HepG2 (cell line): Measurements from ENCODE around the gene SORBS2. TPM values are rescaled to one million over a fixed set of nuclear protein-coding genes. Genes with fewer than 3 reads are reported as not detected.
A peak's percentile ranks its signal among the peaks of the same experiment; 100 is the strongest.

Experiments
- ARNT ChIP-seq: fragments of 450-650 bp; IDR thresholded peaks from 2 replicates; pipeline ENCODE4 v1.6.1; 2017
- CCDC6 ChIP-seq: sonication (generic); formaldehyde crosslinking; IDR thresholded peaks from 2 replicates; pipeline ENCODE4 v1.8.1; 2022; ENCODE audit warnings: mild to moderate bottlenecking, missing genetic modification reagents, moderate library complexity
- FOXA1 ChIP-seq, 2 experiments: fragments of 450-650 bp in 1 of 2; sonication (generic) in 1 of 2; formaldehyde crosslinking in 1 of 2; IDR thresholded peaks; 2 replicates each; pipeline versions ENCODE4 v1.4.0 to v1.6.1; 2016 to 2020; ENCODE audit warnings: missing genetic modification reagents in 1 of 2
- GTF3A ChIP-seq: sonication (generic); formaldehyde crosslinking; conservative IDR thresholded peaks from 2 replicates; pipeline ENCODE4 v1.4.0; 2020; ENCODE audit warnings: mild to moderate bottlenecking, missing genetic modification reagents
- HHEX ChIP-seq: IDR thresholded peaks from 2 replicates; pipeline ENCODE4 v1.6.1; 2016; ENCODE audit warnings: control low read depth
- KLF15 ChIP-seq: sonication (generic); formaldehyde crosslinking; IDR thresholded peaks from 2 replicates; pipeline ENCODE4 v1.8.1; 2023; ENCODE audit warnings: borderline replicate concordance, mild to moderate bottlenecking, inconsistent platforms, missing genetic modification reagents, mixed read lengths
- LBX2 ChIP-seq: sonication (generic); formaldehyde crosslinking; IDR thresholded peaks from 2 replicates; pipeline ENCODE4 v1.5.0; 2020; ENCODE audit warnings: missing genetic modification reagents, mild to moderate bottlenecking, borderline replicate concordance
- MIXL1 ChIP-seq: IDR thresholded peaks from 2 replicates; pipeline ENCODE4 v1.6.1; 2016
- MTA3 ChIP-seq: sonication (generic); formaldehyde crosslinking; IDR thresholded peaks from 2 replicates; pipeline ENCODE4 v1.4.0; 2020; ENCODE audit warnings: missing genetic modification reagents
- MTERF4 ChIP-seq: sonication (generic); formaldehyde crosslinking; IDR thresholded peaks from 2 replicates; pipeline ENCODE4 v1.8.0; 2023; ENCODE audit warnings: mild to moderate bottlenecking, missing genetic modification reagents
- NFIC ChIP-seq: IDR thresholded peaks from 2 replicates; pipeline ENCODE4 v1.6.1; 2012; ENCODE audit warnings: mild to moderate bottlenecking, low read length, inconsistent platforms
- NFKBIZ ChIP-seq: IDR thresholded peaks from 2 replicates; pipeline ENCODE4 v1.6.1; 2018; ENCODE audit warnings: missing genetic modification reagents, missing compliant biosample characterization
- NR2F6 ChIP-seq, 2 experiments: IDR thresholded peaks; 2 replicates each; pipeline ENCODE4 v1.6.1; 2016; ENCODE audit warnings: antibody characterized with exemption in 1 of 2, mild to moderate bottlenecking in 1 of 2
- NR3C1 ChIP-seq: sonication (generic); formaldehyde crosslinking; IDR thresholded peaks from 2 replicates; pipeline ENCODE4 v1.4.0; 2020; ENCODE audit warnings: missing genetic modification reagents
- PCBP1 ChIP-seq: fragments of 200-400 bp; formaldehyde crosslinking; IDR thresholded peaks from 2 replicates; pipeline ENCODE4 v1.6.1; 2017; ENCODE audit warnings: mild to moderate bottlenecking, low read depth, low read length, borderline replicate concordance
- PHF8 ChIP-seq: sonication (generic); formaldehyde crosslinking; IDR thresholded peaks from 2 replicates; pipeline ENCODE4 v1.5.0; 2020; ENCODE audit warnings: missing genetic modification reagents
- POGZ ChIP-seq: sonication (generic); formaldehyde crosslinking; IDR thresholded peaks from 2 replicates; pipeline ENCODE4 v1.4.0; 2020; ENCODE audit warnings: mild to moderate bottlenecking, missing genetic modification reagents
- RXRA ChIP-seq: sonication (generic); formaldehyde crosslinking; IDR thresholded peaks from 2 replicates; pipeline ENCODE4 v1.5.1; 2020; ENCODE audit warnings: missing genetic modification reagents
- SALL1 ChIP-seq: sonication (generic); formaldehyde crosslinking; IDR thresholded peaks from 2 replicates; pipeline ENCODE4 v1.8.0; 2022; ENCODE audit warnings: mild to moderate bottlenecking, missing genetic modification reagents
- SNAI1 ChIP-seq: sonication (generic); formaldehyde crosslinking; IDR thresholded peaks from 2 replicates; pipeline ENCODE4 v1.5.0; 2020; ENCODE audit warnings: mild to moderate bottlenecking, missing genetic modification reagents, borderline replicate concordance
- TGIF2 ChIP-seq: IDR thresholded peaks from 2 replicates; pipeline ENCODE4 v1.6.1; 2016; ENCODE audit warnings: control low read depth, missing compliant biosample characterization
- ZBTB20 ChIP-seq: sonication (generic); formaldehyde crosslinking; IDR thresholded peaks from 2 replicates; pipeline ENCODE4 v1.8.1; 2023; ENCODE audit warnings: missing genetic modification reagents, low read depth, mild to moderate bottlenecking, borderline replicate concordance
- ZNF124 ChIP-seq: sonication (generic); formaldehyde crosslinking; IDR thresholded peaks from 2 replicates; pipeline ENCODE4 v1.4.0; 2020; ENCODE audit warnings: missing genetic modification reagents
- ZNF616 ChIP-seq: sonication (generic); formaldehyde crosslinking; IDR thresholded peaks from 2 replicates; pipeline ENCODE4 v1.5.0; 2020; ENCODE audit warnings: low read depth, mild to moderate bottlenecking, missing genetic modification reagents
- polyA plus RNA-seq, 8 experiments: library from polyadenylated mRNA; depleted of rRNA in 3 of 8; stranded (reverse) in 7 of 8; unstranded in 1 of 8; fragments of >200 nt; fragmentation: Illumina TruSeq in 4 of 8; extraction: Trizol in 4 of 8; gene quantifications; 2 replicates each; pipeline versions ENCODE4 v1.2.1 to v1.2.3, GENCODE V29; 2011 to 2016; ENCODE audit warnings: low read depth in 4 of 8, missing spikeins in 1 of 8, mixed read lengths in 1 of 8; ENCODE audit not compliant: insufficient read depth in 1 of 8
- total RNA-seq, 5 experiments: library from RNA; depleted of rRNA; stranded (reverse); fragments of >200 nt; fragmentation: Illumina TruSeq; extraction: Trizol; gene quantifications; 2 replicates each; pipeline ENCODE4 v1.2.3, GENCODE V29; 2016; ENCODE audit warnings: low read depth in 1 of 5
- TF ChIP-seq, protein P1 (sequence below): sonication (generic); formaldehyde crosslinking; IDR thresholded peaks from 2 replicates; pipeline ENCODE4 v1.5.1; 2020; ENCODE audit warnings: mild to moderate bottlenecking, missing genetic modification reagents, moderate library complexity
- TF ChIP-seq, protein P2 (sequence below): sonication (generic); formaldehyde crosslinking; IDR thresholded peaks from 2 replicates; pipeline ENCODE4 v1.5.0; 2020; ENCODE audit warnings: mild to moderate bottlenecking, missing genetic modification reagents

Gene SORBS2
- total and polyA plus RNA-seq, 2 of the 13 experiments (the other 11 are each of a cell fraction or from before 2014, with no cell fraction given), result 25.0 to 80.5 TPM

DNA sequence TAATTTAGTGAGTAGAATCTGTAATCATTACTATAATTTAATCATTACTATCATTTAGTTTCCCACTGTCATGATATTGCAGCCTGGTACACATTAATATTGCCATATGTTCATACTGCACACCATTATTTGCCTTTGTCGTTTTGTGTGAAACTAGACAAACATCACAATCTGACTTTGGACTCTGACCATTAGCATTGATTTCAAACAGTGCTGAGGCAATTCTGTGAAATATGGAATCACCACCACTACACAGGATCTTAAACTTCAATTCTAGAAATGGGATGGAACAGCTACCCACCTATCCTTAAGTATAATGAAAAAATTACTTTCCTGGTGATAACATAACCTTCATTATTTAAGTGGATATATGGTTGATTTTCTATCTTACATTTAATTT, 98.3 kb downstream of the SORBS2 start (continued):
- TF ChIP-seq MTERF4 (no peak), TGIF2 (CRISPR knock-in tag) (0 out of 2 replicates have a peak, but pooled peaks have one; percentile 26), KLF15 (CRISPR knock-in tag) (no peak), LBX2 (no peak), ZNF616 (CRISPR knock-in tag) (no peak), MTA3 (CRISPR knock-in tag) (no peak), ZNF124 (no peak), SNAI1 (no peak), SALL1 (peak; percentile 97; the same call in 1 of the 2 replicates), MIXL1 (CRISPR knock-in tag) (peak; percentile 90), FOXA1 (IDR thresholded peaks at IDR 0.05) (peak; percentile 57), FOXA1 (CRISPR knock-in tag; IDR thresholded peaks at IDR 0.05) (peak; percentile 92), PHF8 (no peak), ARNT (no peak), NFKBIZ (CRISPR knock-in tag) (0 out of 2 replicates have a peak, but pooled peaks have one; percentile 61), CCDC6 (no peak; the same call in none of the 2 replicates), POGZ (peak; percentile 58; the same call in 1 of the 2 replicates), PCBP1 (no peak), NFIC (peak; percentile 82), ZBTB20 (CRISPR knock-in tag) (peak; percentile 78; the same call in 1 of the 2 replicates), GTF3A (CRISPR knock-in tag) (no peak), RXRA (CRISPR knock-in tag) (no peak), HHEX (CRISPR knock-in tag) (peak; percentile 64; the same call in 1 of the 2 replicates), NR2F6 (IDR thresholded peaks at IDR 0.05) (peak; percentile 52; the same call in 1 of the 2 replicates), NR2F6 (CRISPR knock-in tag; IDR thresholded peaks at IDR 0.05) (peak; percentile 65; the same call in 1 of the 2 replicates), NR3C1 (CRISPR knock-in tag) (no peak)
- TF ChIP-seq, protein P1, sequence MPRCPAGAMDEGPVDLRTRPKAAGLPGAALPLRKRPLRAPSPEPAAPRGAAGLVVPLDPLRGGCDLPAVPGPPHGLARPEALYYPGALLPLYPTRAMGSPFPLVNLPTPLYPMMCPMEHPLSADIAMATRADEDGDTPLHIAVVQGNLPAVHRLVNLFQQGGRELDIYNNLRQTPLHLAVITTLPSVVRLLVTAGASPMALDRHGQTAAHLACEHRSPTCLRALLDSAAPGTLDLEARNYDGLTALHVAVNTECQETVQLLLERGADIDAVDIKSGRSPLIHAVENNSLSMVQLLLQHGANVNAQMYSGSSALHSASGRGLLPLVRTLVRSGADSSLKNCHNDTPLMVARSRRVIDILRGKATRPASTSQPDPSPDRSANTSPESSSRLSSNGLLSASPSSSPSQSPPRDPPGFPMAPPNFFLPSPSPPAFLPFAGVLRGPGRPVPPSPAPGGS (CRISPR knock-in tag), result no peak
- TF ChIP-seq, protein P2, sequence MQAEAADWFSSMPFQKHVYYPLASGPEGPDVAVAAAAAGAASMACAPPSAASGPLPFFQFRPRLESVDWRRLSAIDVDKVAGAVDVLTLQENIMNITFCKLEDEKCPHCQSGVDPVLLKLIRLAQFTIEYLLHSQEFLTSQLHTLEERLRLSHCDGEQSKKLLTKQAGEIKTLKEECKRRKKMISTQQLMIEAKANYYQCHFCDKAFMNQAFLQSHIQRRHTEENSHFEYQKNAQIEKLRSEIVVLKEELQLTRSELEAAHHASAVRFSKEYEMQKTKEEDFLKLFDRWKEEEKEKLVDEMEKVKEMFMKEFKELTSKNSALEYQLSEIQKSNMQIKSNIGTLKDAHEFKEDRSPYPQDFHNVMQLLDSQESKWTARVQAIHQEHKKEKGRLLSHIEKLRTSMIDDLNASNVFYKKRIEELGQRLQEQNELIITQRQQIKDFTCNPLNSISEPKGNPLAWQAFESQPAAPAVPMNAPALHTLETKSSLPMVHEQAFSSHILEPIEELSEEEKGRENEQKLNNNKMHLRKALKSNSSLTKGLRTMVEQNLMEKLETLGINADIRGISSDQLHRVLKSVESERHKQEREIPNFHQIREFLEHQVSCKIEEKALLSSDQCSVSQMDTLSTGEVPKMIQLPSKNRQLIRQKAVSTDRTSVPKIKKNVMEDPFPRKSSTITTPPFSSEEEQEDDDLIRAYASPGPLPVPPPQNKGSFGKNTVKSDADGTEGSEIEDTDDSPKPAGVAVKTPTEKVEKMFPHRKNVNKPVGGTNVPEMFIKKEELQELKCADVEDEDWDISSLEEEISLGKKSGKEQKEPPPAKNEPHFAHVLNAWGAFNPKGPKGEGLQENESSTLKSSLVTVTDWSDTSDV (CRISPR knock-in tag), result no peak
